A673 (cell line): ENCODE measurements around the gene GOSR1. TPM values are rescaled to one million over a fixed set of nuclear protein-coding genes. Genes with fewer than 3 reads are reported as not detected.

Source experiments
- BruUV-seq: library from RNA; stranded (reverse); fragments of 400-500 nt; replicated peaks from 2 replicates; lab custom pipeline; 2021; lab: Mats Ljungman, UMichigan
- CTCF ChIA-PET: fragments of 300-600 bp; sonication (Branson Sonifier 250); formaldehyde crosslinking; loops from one replicate; lab custom pipeline; 2022; ENCODE audit warnings: antibody characterized with exemption; lab: Charles Lee
- POLR2A ChIA-PET: fragments of 300-600 bp; sonication (Branson Sonifier 250); formaldehyde crosslinking; loops from one replicate; lab custom pipeline; 2022; ENCODE audit warnings: antibody characterized with exemption; ENCODE audit not compliant: low non-redundant PET; lab: Charles Lee
- DNase-seq: peaks from one replicate; pipeline ENCODE4 v3.0.0-alpha.2; 2015; ENCODE audit warnings: low spot score
- H3K27ac ChIP-seq: fragments of 200-600 bp; sonication (generic); 2 replicates; pipeline ENCODE4 v1.5.1; 2016; ENCODE audit warnings: mixed run types, low read depth, mild to moderate bottlenecking, mixed read lengths, antibody characterized with exemption, low read length; ENCODE audit not compliant: poor library complexity, severe bottlenecking
- H3K27me3 ChIP-seq: fragments of 200-600 bp; sonication (generic); replicated peaks from 2 replicates; pipeline ENCODE4 v1.6.1; 2017; ENCODE audit warnings: mixed run types, low read depth, mild to moderate bottlenecking, mixed read lengths, antibody characterized with exemption, low read length; ENCODE audit not compliant: insufficient read depth, poor library complexity
- H3K36me3 ChIP-seq: fragments of 200-600 bp; sonication (generic); 2 replicates; pipeline ENCODE4 v1.6.1; 2016; ENCODE audit warnings: mixed run types, mild to moderate bottlenecking, mixed read lengths, antibody characterized with exemption, low read length; ENCODE audit not compliant: insufficient read depth, poor library complexity, severe bottlenecking
- H3K4me1 ChIP-seq: fragments of 200-600 bp; sonication (generic); 2 replicates; pipeline ENCODE4 v1.6.1; 2017; ENCODE audit warnings: mixed run types, mild to moderate bottlenecking, mixed read lengths, antibody characterized with exemption, low read length; ENCODE audit not compliant: insufficient read depth, poor library complexity, severe bottlenecking
- H3K4me3 ChIP-seq: fragments of 200-600 bp; sonication (generic); 2 replicates; pipeline ENCODE4 v1.5.1; 2016; ENCODE audit warnings: low read depth, mixed run types, mild to moderate bottlenecking, mixed read lengths, low read length; ENCODE audit not compliant: poor library complexity, severe bottlenecking
- H3K9me3 ChIP-seq: fragments of 200-600 bp; sonication (generic); 2 replicates; pipeline ENCODE4 v1.6.1; 2016; ENCODE audit warnings: mixed run types, low read depth, mild to moderate bottlenecking, mixed read lengths, antibody characterized with exemption, low read length; ENCODE audit not compliant: poor library complexity, severe bottlenecking
- CTCF ChIP-seq: fragments of 300-800, 200-600 bp; sonication (generic); conservative IDR thresholded peaks from 2 replicates; pipeline ENCODE4 v1.5.1; 2017; ENCODE audit warnings: low read depth, mild to moderate bottlenecking, antibody characterized with exemption, low read length, moderate library complexity, mixed read lengths
- EZH2 ChIP-seq: fragments of 200-600 bp; sonication (generic); IDR thresholded peaks from 2 replicates; pipeline ENCODE4 v1.6.1; 2017; ENCODE audit warnings: borderline replicate concordance, low read depth, mild to moderate bottlenecking, mixed read lengths, antibody characterized with exemption, low read length; ENCODE audit not compliant: poor library complexity, severe bottlenecking
- intact Hi-C: fragments of 100-400 bp; cut with micrococcal nuclease; formaldehyde crosslinking; loops from one replicate; pipeline ENCODE4 v1.10.0; 2022; ENCODE audit not compliant: unreplicated experiment
- total RNA-seq: library from RNA; stranded (reverse); gene quantifications from 2 replicates; pipeline ENCODE4 v1.2.3, GENCODE V29; 2021

Gene GOSR1
- total RNA-seq, 1 experiment from 2014 or later: 69.1 TPM

DNA sequence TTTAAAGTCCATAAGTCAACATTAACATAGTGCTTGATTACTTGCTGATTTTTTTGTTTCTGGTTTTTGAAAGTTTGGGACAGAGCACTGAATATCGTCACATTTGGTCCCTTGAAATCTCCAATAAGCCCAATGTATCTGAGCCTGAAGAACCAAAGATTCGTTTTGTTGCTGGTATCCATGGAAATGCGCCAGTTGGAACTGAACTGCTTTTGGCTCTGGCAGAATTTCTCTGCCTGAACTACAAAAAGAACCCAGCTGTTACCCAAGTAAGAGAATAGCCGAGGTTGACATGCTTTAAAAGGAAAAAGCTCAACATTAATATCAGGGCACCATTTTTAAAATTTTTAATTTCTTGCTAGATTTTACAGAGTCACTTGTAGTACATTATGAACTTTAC lies 27.7 kb upstream of the GOSR1 start:
- ChIA-PET CTCF (no interaction called here), POLR2A (no interaction called here)
- H3K9me3 ChIP-seq: no peaks in the 10 kb centered on the region
- peaks cover 10% of the 10 kb centered on the region for H3K36me3 ChIP-seq
- no TSS peak for BruUV-seq
- no peaks in the 10 kb centered on the region for H3K27me3 ChIP-seq
- H3K4me3 ChIP-seq: no peak overlapping the region
- intact Hi-C loops: no loop called here
- DNase-seq: no peak
- no peak overlapping the region for H3K27ac ChIP-seq
- TF ChIP-seq EZH2 (no peak), CTCF (no peak)
- no peaks in the 10 kb centered on the region for H3K4me1 ChIP-seq

DNA sequence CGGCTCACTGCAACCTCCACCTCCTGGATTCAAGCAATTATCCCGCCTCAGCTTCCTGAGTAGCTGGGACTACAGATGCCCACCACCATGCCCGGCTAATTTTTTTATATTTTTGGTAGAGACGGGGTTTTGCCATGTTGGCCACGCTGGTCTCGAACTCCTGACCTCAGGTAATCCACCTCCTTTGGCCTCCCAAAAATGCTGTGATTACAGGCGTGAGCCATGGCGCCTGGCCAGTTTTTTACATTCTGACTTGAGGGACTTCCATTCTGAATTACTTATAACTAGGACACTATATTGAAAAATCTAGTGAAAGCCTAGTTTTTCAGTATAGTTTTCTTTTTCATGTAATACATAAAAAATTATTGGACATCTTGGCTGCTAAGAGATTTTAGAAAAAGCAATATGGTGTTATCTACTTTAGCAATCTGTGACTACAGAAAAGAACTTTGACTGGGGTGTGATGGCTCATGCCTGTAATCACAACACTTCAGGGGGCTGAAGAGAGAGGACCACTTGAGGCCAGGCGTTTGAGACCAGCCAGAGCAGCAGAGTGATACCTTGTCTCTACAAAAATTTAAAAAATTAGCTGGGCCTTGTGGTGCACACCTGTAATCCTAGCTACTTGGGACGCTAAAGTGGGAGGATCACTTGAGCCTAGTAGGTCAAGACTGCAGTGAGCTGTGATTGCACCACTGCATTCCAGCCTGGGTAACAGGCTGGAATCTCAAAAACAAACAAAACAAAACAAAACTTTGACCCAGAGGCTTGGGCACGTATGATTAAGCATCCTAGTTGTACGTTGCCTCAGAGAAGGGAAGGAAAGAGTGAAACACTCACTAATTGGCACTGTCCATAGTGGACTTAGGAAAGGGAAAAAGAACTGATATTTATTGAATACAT lies 26.8 kb upstream of the GOSR1 start:
- Histone ChIP-seq H3K36me3 (peaks cover 12% of the 10 kb centered on the region), H3K27ac (no peak overlapping the region), H3K9me3 (no peaks in the 10 kb centered on the region), H3K27me3 (no peaks in the 10 kb centered on the region), H3K4me3 (no peak overlapping the region), H3K4me1 (no peaks in the 10 kb centered on the region)
- no peak for DNase-seq
- intact Hi-C loops: no loop called here
- CTCF ChIA-PET: no interaction called here
- TF ChIP-seq EZH2 (no peak), CTCF (no peak)
- BruUV-seq: no TSS peak
- POLR2A ChIA-PET: no interaction called here

- Histone ChIP-seq H3K4me1 (no peaks in the 10 kb centered on the region), H3K4me3 (no peak overlapping the region), H3K27me3 (no peaks in the 10 kb centered on the region), H3K27ac (no peak overlapping the region), H3K36me3 (peaks cover 12% of the 10 kb centered on the region), H3K9me3 (no peaks in the 10 kb centered on the region)
- ChIA-PET CTCF (no interaction called here), POLR2A (no interaction called here)
- no peak for TF ChIP-seq CTCF
- no peak for TF ChIP-seq EZH2
- no TSS peak for BruUV-seq
- DNase-seq: no peak
- intact Hi-C loops: no loop called here
These were observed 22.6 kb upstream of the GOSR1 start for GRCh38 chr17:30454635-30455034.
